Thymus (tissue), 11 donors: ENCODE results near the gene NOS3. TPM values are rescaled to one million over a fixed set of nuclear protein-coding genes. Genes with fewer than 3 reads are reported as not detected.

Experiments used
- DNase-seq, 9 donors: peaks; one replicate each; pipeline ENCODE4 v3.0.0-alpha.2; 2013; ENCODE audit warnings: low spot score in 9 of 9, low read depth in 6 of 9, missing footprints in 1 of 9
- H3K27ac ChIP-seq, 2 donors: one replicate each; pipeline ENCODE4 v1.5.1; 2013; ENCODE audit warnings: control low read depth in 1 of 2, low read depth in 1 of 2, low read length in 1 of 2, mild to moderate bottlenecking in 1 of 2, moderate library complexity in 1 of 2
- H3K27me3 ChIP-seq, 2 donors: one replicate each; pipeline ENCODE4 v1.5.1; 2013; ENCODE audit warnings: low read length in 1 of 2; ENCODE audit not compliant: control insufficient read depth in 2 of 2, insufficient read depth in 1 of 2
- H3K36me3 ChIP-seq, 2 donors: one replicate each; pipeline ENCODE4 v1.5.1; 2013; ENCODE audit warnings: low read length in 1 of 2, mild to moderate bottlenecking in 1 of 2, moderate library complexity in 1 of 2; ENCODE audit not compliant: control insufficient read depth in 2 of 2, insufficient read depth in 2 of 2
- H3K4me1 ChIP-seq, 2 donors: one replicate each; pipeline ENCODE4 v1.5.1; 2013; ENCODE audit warnings: low read length in 2 of 2; ENCODE audit not compliant: control insufficient read depth in 2 of 2, insufficient read depth in 2 of 2
- H3K4me3 ChIP-seq, 2 donors: one replicate each; pipeline ENCODE4 v1.5.1; 2013; ENCODE audit warnings: low read length in 2 of 2, control low read depth in 1 of 2, mild to moderate bottlenecking in 1 of 2
- H3K9me3 ChIP-seq, 2 donors: one replicate each; pipeline ENCODE4 v1.5.1; 2013; ENCODE audit warnings: low read length in 1 of 2, mild to moderate bottlenecking in 1 of 2; ENCODE audit not compliant: control insufficient read depth in 2 of 2, insufficient read depth in 1 of 2
- WGBS: extraction: QIAGEN DNeasy Blood & Tissue Kit; methylation state at CpG from one replicate; pipeline ENCODE4 v1.1.7; 2013; 5-methylcytosine and 5-hydroxymethylcytosine counted together
- polyA plus RNA-seq: library from polyadenylated mRNA; stranded (reverse); fragments of 200-250 nt; gene quantifications from one replicate; pipeline ENCODE4 v1.2.3, GENCODE V29; 2013
- total RNA-seq: library from RNA; stranded (reverse); fragments of 120-200 nt; gene quantifications from one replicate; pipeline ENCODE4 v1.2.4, GENCODE V29; 2013
- donor health status: healthy.

NOS3 gene
- total and polyA plus RNA-seq, 2 donors, result 1.5 to 3.0 TPM

DNA sequence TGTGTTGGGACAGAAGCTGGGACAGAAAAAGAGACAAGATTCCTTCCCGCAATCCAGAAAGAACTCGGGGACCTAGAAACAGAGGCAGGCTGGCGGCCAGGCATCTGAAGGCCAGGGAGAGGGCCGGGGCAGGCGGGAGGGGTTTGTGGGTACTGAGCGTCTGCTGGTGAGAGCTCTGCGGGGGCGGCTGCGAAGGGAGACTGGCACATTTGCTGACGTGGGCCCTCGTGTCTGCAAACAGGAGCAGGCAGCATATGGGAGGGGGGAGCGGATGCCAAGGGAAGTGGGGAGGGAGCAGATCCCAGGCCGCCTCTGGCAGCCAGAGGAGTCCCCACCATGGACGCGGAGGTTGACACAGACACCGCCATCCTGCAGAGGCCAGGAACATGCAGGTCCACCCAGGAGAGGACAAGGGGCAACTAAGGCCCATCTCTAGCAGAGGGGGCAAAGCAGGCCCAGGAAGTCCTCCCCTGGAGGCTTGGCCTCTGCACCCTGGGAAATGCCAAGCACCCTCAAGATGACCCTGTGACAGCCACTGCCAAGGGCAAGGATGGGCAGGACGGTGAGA is 44.9 kb upstream of the NOS3 start:
- no peak overlapping the region for H3K27ac ChIP-seq
- no peaks in the 10 kb centered on the region for H3K9me3 ChIP-seq
- no peak overlapping the region for H3K4me3 ChIP-seq
- peaks cover 9 to 10% of the 10 kb centered on the region in 2 donors for H3K4me1 ChIP-seq
- no peaks in the 10 kb centered on the region for H3K36me3 ChIP-seq
- DNase-seq, result no peak
- H3K27me3 ChIP-seq, result peaks cover 0 to 51% of the 10 kb centered on the region in 2 donors
- 94% methylated on average over 17 of the region's 17 CpGs for WGBS

GRCh38 chr7:150946421-150947240 is 44.2 kb upstream of the NOS3 start:
- H3K27me3 ChIP-seq, result peaks cover 0 to 51% of the 10 kb centered on the region in 2 donors
- peaks cover 9% of the 10 kb centered on the region in 2 donors for H3K4me1 ChIP-seq
- no peak for DNase-seq
- no peak overlapping the region for H3K27ac ChIP-seq
- WGBS, result 85% methylated on average over 27 of the region's 27 CpGs
- H3K9me3 ChIP-seq, result no peaks in the 10 kb centered on the region
- H3K4me3 ChIP-seq, result no peak overlapping the region
- H3K36me3 ChIP-seq, result no peaks in the 10 kb centered on the region

GRCh38 chr7:150947241-150947745 is 43.5 kb upstream of the NOS3 start:
- H3K36me3 ChIP-seq, result no peaks in the 10 kb centered on the region
- no peak for DNase-seq
- peaks cover 0 to 51% of the 10 kb centered on the region in 2 donors for H3K27me3 ChIP-seq
- no peaks in the 10 kb centered on the region for H3K9me3 ChIP-seq
- peaks cover 3 to 5% of the 10 kb centered on the region in 2 donors for H3K4me1 ChIP-seq
- WGBS, result 42% methylated on average over 31 of the region's 31 CpGs
- H3K4me3 ChIP-seq, result no peak overlapping the region
- H3K27ac ChIP-seq, result no peak overlapping the region

DNA sequence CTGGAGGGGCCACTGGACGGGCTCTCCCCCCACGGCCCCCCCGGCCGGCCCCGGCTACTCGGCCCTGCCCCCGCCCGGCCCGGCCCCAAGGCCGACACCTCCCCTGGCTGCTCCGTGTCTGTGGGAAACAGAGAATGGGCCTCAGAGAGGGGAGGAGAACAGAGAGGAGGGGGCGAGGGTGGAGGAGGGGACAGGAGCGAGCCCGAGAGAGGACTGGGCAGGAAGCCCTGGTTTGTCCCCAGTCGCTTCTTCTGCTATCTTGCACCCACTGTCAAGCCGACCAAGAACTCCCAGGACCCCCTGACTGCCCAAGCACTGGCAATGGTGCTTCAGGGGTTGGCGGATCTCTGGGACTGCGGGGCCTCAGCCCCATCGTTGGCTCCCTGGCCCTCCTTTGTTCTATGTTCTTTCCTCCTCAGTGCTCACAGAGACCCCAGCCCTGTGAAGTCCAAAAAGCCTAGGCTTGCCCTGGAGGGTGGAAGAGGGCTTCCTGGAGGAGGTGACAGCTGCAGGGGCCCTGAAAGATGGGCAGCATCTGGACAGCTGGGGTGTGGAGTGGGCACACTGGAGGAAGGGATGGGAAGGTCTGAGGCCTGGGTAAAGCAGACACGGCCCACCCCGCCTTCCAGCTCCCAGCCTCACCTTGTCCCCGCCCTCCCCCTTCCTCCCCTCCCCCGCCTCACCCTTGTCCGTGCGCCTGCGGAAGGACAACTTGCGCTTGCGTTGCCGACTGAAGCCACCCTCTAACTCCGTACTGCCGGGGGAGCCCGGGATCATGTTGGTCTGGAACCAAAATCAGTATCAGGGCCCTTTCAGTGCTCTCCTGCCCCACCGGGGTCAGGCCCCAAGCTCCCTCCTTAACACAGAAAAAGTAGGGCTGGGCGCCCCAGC is 42.8 kb upstream of the NOS3 start:
- no peak for DNase-seq
- H3K27ac ChIP-seq, result no peak overlapping the region
- no peaks in the 10 kb centered on the region for H3K36me3 ChIP-seq
- no peak overlapping the region for H3K4me3 ChIP-seq
- H3K4me1 ChIP-seq, result no peaks in the 10 kb centered on the region
- no peaks in the 10 kb centered on the region for H3K9me3 ChIP-seq
- 54% methylated on average over 34 of the region's 34 CpGs for WGBS
- peaks cover 0 to 51% of the 10 kb centered on the region in 2 donors for H3K27me3 ChIP-seq

- peaks cover 0 to 54% of the 10 kb centered on the region in 2 donors for H3K27me3 ChIP-seq
- H3K36me3 ChIP-seq, result no peaks in the 10 kb centered on the region
- H3K27ac ChIP-seq, result no peak overlapping the region
- H3K4me3 ChIP-seq, result no peak overlapping the region
- WGBS, result 93% methylated on average over 15 of the region's 15 CpGs
- H3K4me1 ChIP-seq, result no peaks in the 10 kb centered on the region
- no peak for DNase-seq
- no peaks in the 10 kb centered on the region for H3K9me3 ChIP-seq
These were observed 42.0 kb upstream of the NOS3 start for GRCh38 chr7:150948791-150949251.

DNA sequence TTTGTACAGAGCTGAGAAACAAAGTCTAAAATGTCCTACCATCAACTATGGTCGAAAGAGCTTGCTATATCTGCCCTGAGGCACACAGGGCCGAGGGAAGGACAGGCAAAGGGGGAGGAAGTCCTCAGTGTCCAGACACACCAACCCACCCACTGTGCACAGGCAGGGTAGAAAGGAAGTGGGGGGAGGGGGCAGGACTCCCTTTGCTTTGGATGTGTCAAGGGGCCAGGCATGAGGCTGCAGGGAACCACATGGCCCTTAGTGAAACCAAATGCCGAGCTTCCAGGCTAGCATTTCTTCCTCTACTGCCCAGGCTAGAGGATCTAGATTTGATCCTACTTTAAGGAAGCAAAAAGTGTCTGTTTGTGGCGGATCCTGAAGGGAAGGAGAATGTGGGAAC is 41.3 kb upstream of the NOS3 start:
- no peaks in the 10 kb centered on the region for H3K9me3 ChIP-seq
- no peak for DNase-seq
- peaks cover 0 to 60% of the 10 kb centered on the region in 2 donors for H3K27me3 ChIP-seq
- H3K36me3 ChIP-seq, result no peaks in the 10 kb centered on the region
- 87% methylated on average over 4 of the region's 4 CpGs for WGBS
- H3K4me3 ChIP-seq, result no peak overlapping the region
- no peak overlapping the region for H3K27ac ChIP-seq
- H3K4me1 ChIP-seq, result no peaks in the 10 kb centered on the region

GRCh38 chr7:150949971-150950491 is 40.8 kb upstream of the NOS3 start:
- Histone ChIP-seq H3K36me3 (no peaks in the 10 kb centered on the region), H3K27ac (no peak overlapping the region), H3K4me3 (no peak overlapping the region), H3K9me3 (no peaks in the 10 kb centered on the region), H3K27me3 (peaks cover 2 to 65% of the 10 kb centered on the region in 2 donors), H3K4me1 (no peaks in the 10 kb centered on the region)
- DNase-seq, result no peak
- WGBS, result 96% methylated on average over 16 of the region's 16 CpGs

DNA sequence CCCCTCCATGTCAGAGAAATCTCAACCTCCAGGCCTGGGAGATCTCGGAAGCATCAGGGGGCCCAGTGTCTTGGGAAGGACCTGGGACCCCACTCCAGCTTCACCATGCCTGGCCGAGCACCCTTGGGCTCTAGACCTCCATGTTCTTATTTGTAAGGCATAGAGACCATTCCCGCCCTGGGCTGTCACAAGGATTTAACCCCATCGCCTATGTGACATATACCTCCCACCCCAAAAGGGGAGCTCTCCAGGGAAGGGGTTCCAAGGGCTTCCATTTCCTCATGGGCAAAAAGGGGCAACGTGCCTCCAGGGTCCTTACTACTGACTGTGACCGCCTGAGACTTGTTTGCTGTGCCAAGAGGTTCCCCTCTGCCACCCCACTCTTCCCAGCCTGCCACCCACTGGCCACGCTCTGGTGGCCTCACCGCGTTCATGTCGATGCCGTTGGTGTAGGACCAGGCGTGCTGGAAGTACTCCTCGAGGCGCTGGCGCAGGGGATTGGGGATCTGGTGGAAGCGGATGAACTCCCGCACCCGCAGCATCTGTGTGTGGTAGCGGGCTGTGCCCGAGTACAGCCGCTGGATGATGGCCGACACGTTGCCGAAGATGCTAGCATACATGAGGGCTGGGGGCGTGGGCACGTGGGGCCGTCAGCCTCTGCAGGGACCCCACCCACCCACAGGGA is 40.2 kb upstream of the NOS3 start:
- H3K27me3 ChIP-seq, result peaks cover 2 to 66% of the 10 kb centered on the region in 2 donors
- no peaks in the 10 kb centered on the region for H3K36me3 ChIP-seq
- H3K4me3 ChIP-seq, result no peak overlapping the region
- no peak for DNase-seq
- H3K27ac ChIP-seq, result no peak overlapping the region
- H3K4me1 ChIP-seq, result no peaks in the 10 kb centered on the region
- no peaks in the 10 kb centered on the region for H3K9me3 ChIP-seq
- 97% methylated on average over 27 of the region's 27 CpGs for WGBS
